Gastroesophageal sphincter (tissue), 3 donors: ENCODE results near the gene MARK3.
A peak's percentile ranks its signal among the peaks of the same experiment; 100 is the strongest.

ENCODE experiments used
- EP300 ChIP-seq: sonication (generic); formaldehyde crosslinking; IDR thresholded peaks from one replicate; pipeline ENCODE4 v1.6.1; 2017; ENCODE audit warnings: antibody characterized with exemption, mild to moderate bottlenecking
- POLR2A ChIP-seq, 2 donors: fragments of 450-650 bp; IDR thresholded peaks; one replicate each; pipeline ENCODE4 v1.6.1; 2017; ENCODE audit warnings: antibody characterized with exemption in 2 of 2, mild to moderate bottlenecking in 2 of 2, moderate library complexity in 1 of 2
- POLR2AphosphoS5 ChIP-seq: sonication (generic); formaldehyde crosslinking; IDR thresholded peaks from one replicate; pipeline ENCODE4 v1.6.1; 2017; ENCODE audit warnings: antibody characterized with exemption
- TF ChIP-seq, protein P1 (sequence below), 4 experiments: fragments of 200-600 bp in 2 of 4; fragments of 450-650 bp in 2 of 4; sonication (generic) in 1 of 4; IDR thresholded peaks; one replicate each; pipeline ENCODE4 v1.5.1; 2017 to 2019; ENCODE audit warnings: antibody characterized with exemption in 4 of 4, mild to moderate bottlenecking in 2 of 4, moderate library complexity in 2 of 4

DNA sequence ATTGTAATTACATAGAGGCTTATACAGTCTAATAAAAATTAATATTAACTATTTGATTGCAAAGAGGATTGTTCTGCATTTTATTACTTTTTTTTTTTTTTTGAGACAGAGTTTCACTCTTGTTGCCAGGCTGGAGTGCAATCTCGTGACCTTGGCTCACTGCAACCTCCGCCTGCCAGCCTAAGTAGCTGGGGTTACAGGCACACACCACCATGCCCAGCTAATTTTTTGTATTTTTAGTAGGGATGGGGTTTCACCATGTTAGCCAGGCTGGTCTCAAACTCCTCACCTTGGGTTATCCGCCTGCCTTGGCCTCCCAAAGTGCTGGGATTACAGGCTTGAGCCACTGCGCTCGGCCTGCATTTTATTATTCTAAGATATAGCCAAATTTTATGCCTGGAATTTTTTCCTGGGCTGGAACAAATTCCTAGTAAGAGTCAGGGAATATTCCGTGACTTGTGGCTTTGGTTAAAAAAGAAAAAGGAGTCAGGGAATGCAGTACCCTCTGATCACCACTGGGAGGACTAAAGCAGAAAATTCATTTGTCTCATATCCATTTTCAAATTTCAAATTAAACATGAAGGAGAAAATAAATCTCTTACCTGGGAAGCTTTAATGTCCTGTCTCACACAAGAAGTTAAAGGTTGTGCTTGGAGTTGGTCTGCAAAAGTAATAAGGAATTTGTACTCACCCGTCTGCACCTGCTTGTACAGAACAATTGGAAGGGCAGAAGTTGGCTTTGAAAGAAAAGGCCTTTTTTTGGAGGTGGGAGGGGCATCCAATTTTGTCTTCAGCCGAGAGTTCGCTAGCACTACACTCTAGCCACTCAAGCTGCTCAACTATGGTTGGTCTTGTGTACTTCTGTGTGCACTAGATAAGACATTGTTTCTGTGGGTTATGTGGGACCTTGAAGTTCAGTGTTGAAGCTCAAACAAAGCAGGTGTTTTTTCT is 8.7 kb downstream of the MARK3 start:
- TF ChIP-seq EP300 (no peak), POLR2A (IDR thresholded peaks at IDR 0.05) (no peak), POLR2AphosphoS5 (no peak)
- TF ChIP-seq, protein P1, sequence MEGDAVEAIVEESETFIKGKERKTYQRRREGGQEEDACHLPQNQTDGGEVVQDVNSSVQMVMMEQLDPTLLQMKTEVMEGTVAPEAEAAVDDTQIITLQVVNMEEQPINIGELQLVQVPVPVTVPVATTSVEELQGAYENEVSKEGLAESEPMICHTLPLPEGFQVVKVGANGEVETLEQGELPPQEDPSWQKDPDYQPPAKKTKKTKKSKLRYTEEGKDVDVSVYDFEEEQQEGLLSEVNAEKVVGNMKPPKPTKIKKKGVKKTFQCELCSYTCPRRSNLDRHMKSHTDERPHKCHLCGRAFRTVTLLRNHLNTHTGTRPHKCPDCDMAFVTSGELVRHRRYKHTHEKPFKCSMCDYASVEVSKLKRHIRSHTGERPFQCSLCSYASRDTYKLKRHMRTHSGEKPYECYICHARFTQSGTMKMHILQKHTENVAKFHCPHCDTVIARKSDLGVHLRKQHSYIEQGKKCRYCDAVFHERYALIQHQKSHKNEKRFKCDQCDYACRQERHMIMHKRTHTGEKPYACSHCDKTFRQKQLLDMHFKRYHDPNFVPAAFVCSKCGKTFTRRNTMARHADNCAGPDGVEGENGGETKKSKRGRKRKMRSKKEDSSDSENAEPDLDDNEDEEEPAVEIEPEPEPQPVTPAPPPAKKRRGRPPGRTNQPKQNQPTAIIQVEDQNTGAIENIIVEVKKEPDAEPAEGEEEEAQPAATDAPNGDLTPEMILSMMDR (IDR thresholded peaks at IDR 0.05) = peak; percentile 80 to 96 (median 82)
